ENCODE data around the gene PPIL3.

The PPIL3 gene

GRCh38 chr2:200860092-200860795 lies 28.6 kb downstream of the PPIL3 start:
- no peak for DNase-seq

- no peak for DNase-seq
These were observed 32.1 kb downstream of the PPIL3 start for GRCh38 chr2:200856806-200857205.

- no peak for DNase-seq
These were observed 36.3 kb downstream of the PPIL3 start for GRCh38 chr2:200852605-200853004.

- no peak for DNase-seq
These were observed 37.3 kb downstream of the PPIL3 start for GRCh38 chr2:200851398-200852248.

- DNase-seq, result no peak
These were observed 38.2 kb downstream of the PPIL3 start for GRCh38 chr2:200850512-200851256.

- no peak for DNase-seq
These were observed 40.9 kb downstream of the PPIL3 start for GRCh38 chr2:200847939-200848338.

- DNase-seq, result no peak
These were observed 41.6 kb downstream of the PPIL3 start for GRCh38 chr2:200847269-200847668.

GRCh38 chr2:200845669-200846325 lies 43.1 kb downstream of the PPIL3 start:
- DNase-seq, result no peak

GRCh38 chr2:200845194-200845593 lies 43.7 kb downstream of the PPIL3 start:
- DNase-seq, result no peak

- DNase-seq, result no peak
These were observed 44.6 kb downstream of the PPIL3 start for GRCh38 chr2:200843993-200844948.

GRCh38 chr2:200839513-200839912 lies 49.4 kb downstream of the PPIL3 start:
- no peak for DNase-seq

GRCh38 chr2:200834701-200835100 lies 54.2 kb downstream of the PPIL3 start:
- DNase-seq, result no peak

- DNase-seq, result no peak
These were observed 59.6 kb downstream of the PPIL3 start for GRCh38 chr2:200829258-200829655.

GRCh38 chr2:200828572-200829257 lies 60.2 kb downstream of the PPIL3 start:
- DNase-seq, result no peak

- no peak for DNase-seq
These were observed 60.8 kb downstream of the PPIL3 start for GRCh38 chr2:200828104-200828503.

GRCh38 chr2:200821686-200822245 lies 67.1 kb downstream of the PPIL3 start:
- no peak for DNase-seq
